ENCODE data around the gene KCNMB4.

GRCh38 chr12:70402597-70402996, 36.5 kb downstream of the KCNMB4 start:
- TF ChIP-seq CTCF (IDR thresholded peaks at IDR 0.05) (no peak), EP300 (IDR thresholded peaks at IDR 0.05) (no peak), POLR2A (IDR thresholded peaks at IDR 0.05) (no peak)

Data from ovary (tissue), 3 donors.